Tibial nerve (tissue), 4 donors: Measurements from ENCODE around the gene SCIN. TPM values are rescaled to one million over a fixed set of nuclear protein-coding genes. Genes with fewer than 3 reads are reported as not detected.

Source experiments
- DNase-seq, 2 donors: peaks; one replicate each; pipeline ENCODE4 v3.0.0-alpha.2; 2019; ENCODE audit warnings: low spot score in 2 of 2
- H3K27ac ChIP-seq, 4 donors: fragments of 200-600 bp; sonication (generic) in 3 of 4; one replicate each; pipeline ENCODE4 v1.5.1; 2017 to 2019; ENCODE audit warnings: mild to moderate bottlenecking in 1 of 4
- H3K27me3 ChIP-seq, 2 donors: fragments of 200-600 bp; sonication (generic) in 1 of 2; one replicate each; pipeline versions ENCODE4 v1.5.1 to v1.6.0; 2017 to 2019
- H3K36me3 ChIP-seq, 3 donors: fragments of 200-600 bp; sonication (generic); one replicate each; pipeline ENCODE4 v1.5.1; 2018 to 2019
- H3K4me1 ChIP-seq, 4 donors: fragments of 200-600 bp; sonication (generic) in 3 of 4; one replicate each; pipeline ENCODE4 v1.5.1; 2017 to 2019
- H3K4me3 ChIP-seq, 4 donors: fragments of 200-600 bp; sonication (generic) in 3 of 4; one replicate each; pipeline ENCODE4 v1.5.1; 2017 to 2019; ENCODE audit warnings: mild to moderate bottlenecking in 1 of 4, moderate library complexity in 1 of 4
- H3K9me3 ChIP-seq, 4 donors: fragments of 200-600 bp; sonication (generic) in 3 of 4; one replicate each; pipeline ENCODE4 v1.5.1; 2017 to 2019
- CTCF ChIP-seq, 5 experiments: fragments of 200-600 bp in 3 of 5; fragments of 450-650 bp in 2 of 5; sonication (generic) in 3 of 5; IDR thresholded peaks; one replicate each; pipeline ENCODE4 v1.5.1; 2016 to 2019; ENCODE audit warnings: antibody characterized with exemption in 5 of 5, mild to moderate bottlenecking in 3 of 5, moderate library complexity in 2 of 5
- EP300 ChIP-seq, 2 donors: sonication (generic); formaldehyde crosslinking; IDR thresholded peaks; one replicate each; pipeline ENCODE4 v1.6.1; 2017; ENCODE audit warnings: antibody characterized with exemption in 2 of 2, mild to moderate bottlenecking in 1 of 2
- POLR2A ChIP-seq, 2 donors: fragments of 450-650 bp; IDR thresholded peaks; one replicate each; pipeline ENCODE4 v1.6.1; 2017; ENCODE audit warnings: antibody characterized with exemption in 2 of 2, mild to moderate bottlenecking in 2 of 2, moderate library complexity in 2 of 2
- WGBS, 2 donors: methylation state at CpG; one replicate each; pipeline ENCODE4 v1.1.5; 2018; 5-methylcytosine and 5-hydroxymethylcytosine counted together
- total RNA-seq, 4 donors: library from RNA; depleted of rRNA; stranded (reverse); fragments of >200 nt; gene quantifications; one replicate each; pipeline ENCODE4 v1.1.0, GENCODE V29; 2016

The SCIN gene
- total RNA-seq, 4 donors from 2014 or later, result under 0.01 to 7.0 (median 2.2) TPM

- no peak for TF ChIP-seq POLR2A (IDR thresholded peaks at IDR 0.05)
- TF ChIP-seq CTCF (IDR thresholded peaks at IDR 0.05), result no peak
- TF ChIP-seq EP300 (IDR thresholded peaks at IDR 0.05), result no peak
- Histone ChIP-seq H3K27ac (no peak overlapping the region), H3K27me3 (no peaks in the 10 kb centered on the region), H3K36me3 (no peaks in the 10 kb centered on the region), H3K4me3 (no peak overlapping the region), H3K9me3 (peaks cover 0 to 9% (median 0%) of the 10 kb centered on the region in 4 donors), H3K4me1 (no peaks in the 10 kb centered on the region)
- WGBS, 2 donors, result 84 to 86% methylated on average over 7 of the region's 7 CpGs
- DNase-seq, result no peak
Observed at GRCh38 chr7:12557282-12557681, 13.2 kb upstream of the SCIN start.

GRCh38 chr7:12564996-12565764 is 5.3 kb upstream of the SCIN start:
- H3K4me3 ChIP-seq, result no peak overlapping the region
- peaks cover 0 to 10% of the 10 kb centered on the region in 2 donors for H3K27me3 ChIP-seq

GRCh38 chr7:12565873-12566272 is 4.6 kb upstream of the SCIN start:
- Histone ChIP-seq H3K27ac (no peak overlapping the region), H3K4me3 (no peak overlapping the region), H3K27me3 (peaks cover 0 to 16% of the 10 kb centered on the region in 2 donors), H3K4me1 (peaks cover 0 to 13% (median 6%) of the 10 kb centered on the region in 4 donors), H3K36me3 (no peaks in the 10 kb centered on the region), H3K9me3 (no peaks in the 10 kb centered on the region)
- no peak for DNase-seq
- TF ChIP-seq EP300 (IDR thresholded peaks at IDR 0.05) (no peak), POLR2A (IDR thresholded peaks at IDR 0.05) (no peak), CTCF (IDR thresholded peaks at IDR 0.05) (no peak)
- WGBS, 2 donors, result 94 to 96% methylated on average over 2 of the region's 2 CpGs

More at GRCh38 chr7:12564996-12565764, 5.3 kb upstream of the SCIN start:
- 70 to 71% methylated on average over 4 of the region's 4 CpGs for WGBS, 2 donors
- Histone ChIP-seq H3K4me1 (peaks cover 0 to 6% (median 1%) of the 10 kb centered on the region in 4 donors), H3K27ac (no peak overlapping the region), H3K36me3 (no peaks in the 10 kb centered on the region), H3K9me3 (no peaks in the 10 kb centered on the region)
- TF ChIP-seq CTCF (IDR thresholded peaks at IDR 0.05) (no peak), EP300 (IDR thresholded peaks at IDR 0.05) (no peak), POLR2A (IDR thresholded peaks at IDR 0.05) (no peak)
- no peak for DNase-seq

- Histone ChIP-seq H3K27me3 (peaks cover 0 to 26% of the 10 kb centered on the region in 2 donors), H3K4me1 (peaks cover 0 to 20% (median 8%) of the 10 kb centered on the region in 4 donors), H3K4me3 (no peak overlapping the region), H3K27ac (no peak overlapping the region), H3K9me3 (no peaks in the 10 kb centered on the region), H3K36me3 (no peaks in the 10 kb centered on the region)
- TF ChIP-seq EP300 (IDR thresholded peaks at IDR 0.05) (no peak), CTCF (IDR thresholded peaks at IDR 0.05) (no peak), POLR2A (IDR thresholded peaks at IDR 0.05) (no peak)
- WGBS, 2 donors, result 67 to 72% methylated on average over 1 of the region's 1 CpG
- DNase-seq, result no peak
Observed at GRCh38 chr7:12567015-12567414, 3.5 kb upstream of the SCIN start.

- peak overlapping the region in 1 of 4 donors; percentile 43 for H3K4me3 ChIP-seq
- no peak overlapping the region for H3K27ac ChIP-seq
- no peak for DNase-seq
- H3K4me1 ChIP-seq, result peaks cover 0 to 20% (median 8%) of the 10 kb centered on the region in 4 donors
- WGBS, 2 donors, result 39 to 44% methylated on average over 5 of the region's 5 CpGs
- H3K27me3 ChIP-seq, result peaks cover 0 to 26% of the 10 kb centered on the region in 2 donors
- H3K9me3 ChIP-seq, result no peaks in the 10 kb centered on the region
- no peaks in the 10 kb centered on the region for H3K36me3 ChIP-seq
- no peak for TF ChIP-seq POLR2A (IDR thresholded peaks at IDR 0.05)
Observed at GRCh38 chr7:12569673-12570072, 847 bp upstream of the SCIN start.
